ENCODE measurements around the gene RSBN1L. TPM values are rescaled to one million over a fixed set of nuclear protein-coding genes. Genes with fewer than 3 reads are reported as not detected.

The RSBN1L gene
- total and polyA plus RNA-seq, 2 of the 8 experiments (the other 6 are each of a cell fraction or from before 2014, with no cell fraction given) = 4.1 to 22.1 TPM

DNA sequence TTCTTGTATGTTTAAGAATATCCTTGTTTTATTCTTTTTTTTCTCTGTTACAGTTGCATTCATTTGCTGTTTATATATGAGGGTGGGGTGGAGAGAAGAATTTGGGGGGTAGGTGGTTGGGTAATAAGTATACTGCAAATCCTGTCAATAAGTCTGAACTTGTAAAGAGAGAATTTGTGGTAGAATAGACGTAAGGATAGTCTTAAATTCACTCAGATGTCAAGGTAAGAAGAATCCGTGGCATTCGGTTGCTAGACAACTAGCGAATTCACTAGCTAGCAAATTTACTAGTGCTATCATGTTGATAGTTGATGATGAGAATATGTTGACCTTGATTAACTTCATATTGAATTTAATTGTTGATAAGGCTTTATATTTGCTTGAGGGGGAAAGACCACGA, 40.7 kb downstream of the RSBN1L start:
- H3K4me1 ChIP-seq (replicated peaks in 1 of 4; ENCODE audit: control insufficient read depth in 3 of 4, insufficient read depth in 4 of 4, low read length in 3 of 4) = no peaks in the 10 kb centered on the region
- no peak overlapping the region for H2BK5ac ChIP-seq (ENCODE audit: low read depth, low read length)
- H2AK5ac ChIP-seq (ENCODE audit: low read depth, low read length) = no peak overlapping the region
- H2BK120ac ChIP-seq (replicated peaks; ENCODE audit: low read depth, low read length) = no peak overlapping the region
- no peak overlapping the region for H3K27ac ChIP-seq (ENCODE audit: low read depth, low read length)
- H3K79me2 ChIP-seq (ENCODE audit: control insufficient read depth in 1 of 2, insufficient read depth in 2 of 2, low read length in 2 of 2) = peaks cover 0 to 40% of the 10 kb centered on the region in 2 experiments; a peak in 2 of 4 replicates
- H3K23me2 ChIP-seq (ENCODE audit: low read depth, low read length) = no peaks in the 10 kb centered on the region
- WGBS, 2 experiments (ENCODE audit: extremely low coverage in 1 of 2, insufficient coverage in 1 of 2, insufficient read length in 1 of 2, insufficient replicate concordance in 2 of 2, low coverage in 1 of 2, low lambda C conversion rate in 2 of 2, missing lambda C conversion rate in 1 of 2) = 92% methylated on average over 5 of the region's 5 CpGs; no CpG with 5 or more reads in 1 of the 2 experiments
- TF ChIP-seq YY1 (IDR thresholded peaks at IDR 0.05; ENCODE audit: low read depth, low read length) (no peak), SUZ12 (IDR thresholded peaks at IDR 0.05; ENCODE audit: low read length) (no peak)
- H3K14ac ChIP-seq (ENCODE audit: insufficient read length) = no peak overlapping the region
- no peak overlapping the region for H3K4me2 ChIP-seq (ENCODE audit: insufficient read depth in 1 of 2, low read depth in 2 of 2, low read length in 2 of 2)
- no peak overlapping the region for H4K5ac ChIP-seq (ENCODE audit: insufficient read length, low read depth, low read length)
- no peak overlapping the region for H2BK20ac ChIP-seq (ENCODE audit: low read length)
- peaks cover 3% of the 10 kb centered on the region; the same call in 1 of the 2 replicates for H3K79me1 ChIP-seq (ENCODE audit: low read depth, low read length)
- H3K56ac ChIP-seq (replicated peaks; ENCODE audit: insufficient read length, low read depth, low read length) = no peak overlapping the region
- CTCF ChIA-PET (ENCODE audit: partially characterized antibody) = no interaction called here
- H3K9me3 ChIP-seq (ENCODE audit: insufficient read depth in 2 of 2, low read depth in 1 of 2, low read length in 1 of 2) = no peaks in the 10 kb centered on the region
- H3K23ac ChIP-seq (ENCODE audit: insufficient read length) = no peak overlapping the region
- FAIRE-seq (no peak), DNase-seq (ENCODE audit: low read depth in 1 of 2, low spot score in 2 of 2) (no peak)
- H2AFZ ChIP-seq (ENCODE audit: low read length) = no peak overlapping the region
- POLR2A ChIA-PET (ENCODE audit: partially characterized antibody) = interaction anchor here (0.8 to 1.2 kb wide), 3 partner anchors 10 to 41 kb away, joined by 3 to 5 read pairs (median 3); no protein-coding TSS in a partner anchor
- H4K20me1 ChIP-seq (replicated peaks in 1 of 2; ENCODE audit: control insufficient read depth in 1 of 2, insufficient read depth in 2 of 2, low read length in 2 of 2) = no peaks in the 10 kb centered on the region
- no peak overlapping the region for H4K91ac ChIP-seq (replicated peaks; ENCODE audit: insufficient read length, low read length)
- H3K18ac ChIP-seq (ENCODE audit: extremely low read depth, low read length) = no peak overlapping the region
- H2BK15ac ChIP-seq (ENCODE audit: low read length) = no peak overlapping the region
- no peak overlapping the region for H3K4me3 ChIP-seq (ENCODE audit: extremely low read depth in 1 of 4, insufficient read depth in 2 of 4, low read depth in 3 of 4, low read length in 4 of 4)
- no peak overlapping the region for H3K9ac ChIP-seq (replicated peaks in 1 of 4; ENCODE audit: extremely low read depth in 1 of 4, low read depth in 3 of 4, low read length in 3 of 4)
- no peak overlapping the region for H4K8ac ChIP-seq (ENCODE audit: extremely low read depth, insufficient read depth, low read length)
- no peak overlapping the region for H3K4ac ChIP-seq (replicated peaks; ENCODE audit: insufficient read length, low read depth, low read length)
- H3K27me3 ChIP-seq (replicated peaks in 1 of 4; ENCODE audit: control insufficient read depth in 3 of 4, extremely low read depth in 1 of 4, insufficient read depth in 3 of 4, low read length in 3 of 4) = no peaks in the 10 kb centered on the region
- H2BK12ac ChIP-seq (ENCODE audit: low read depth, low read length) = no peak overlapping the region
- peaks cover 0 to 2% (median 0%) of the 10 kb centered on the region in 4 experiments; a peak in 1 of 8 replicates for H3K36me3 ChIP-seq (ENCODE audit: control insufficient read depth in 2 of 4, insufficient read depth in 4 of 4, low read length in 3 of 4)

All from H1 (cell line).